A673 (cell line): ENCODE results near the gene PRKG1. TPM values are rescaled to one million over a fixed set of nuclear protein-coding genes. Genes with fewer than 3 reads are reported as not detected.

Source experiments
- BruUV-seq: library from RNA; stranded (reverse); fragments of 400-500 nt; replicated peaks from 2 replicates; lab custom pipeline; 2021; lab: Mats Ljungman, UMichigan
- CTCF ChIA-PET: fragments of 300-600 bp; sonication (Branson Sonifier 250); formaldehyde crosslinking; loops from one replicate; lab custom pipeline; 2022; ENCODE audit warnings: antibody characterized with exemption; lab: Charles Lee
- POLR2A ChIA-PET: fragments of 300-600 bp; sonication (Branson Sonifier 250); formaldehyde crosslinking; loops from one replicate; lab custom pipeline; 2022; ENCODE audit warnings: antibody characterized with exemption; ENCODE audit not compliant: low non-redundant PET; lab: Charles Lee
- DNase-seq: peaks from one replicate; pipeline ENCODE4 v3.0.0-alpha.2; 2015; ENCODE audit warnings: low spot score
- H3K27ac ChIP-seq: fragments of 200-600 bp; sonication (generic); 2 replicates; pipeline ENCODE4 v1.5.1; 2016; ENCODE audit warnings: mixed run types, low read depth, mild to moderate bottlenecking, mixed read lengths, antibody characterized with exemption, low read length; ENCODE audit not compliant: poor library complexity, severe bottlenecking
- H3K27me3 ChIP-seq: fragments of 200-600 bp; sonication (generic); replicated peaks from 2 replicates; pipeline ENCODE4 v1.6.1; 2017; ENCODE audit warnings: mixed run types, low read depth, mild to moderate bottlenecking, mixed read lengths, antibody characterized with exemption, low read length; ENCODE audit not compliant: insufficient read depth, poor library complexity
- H3K36me3 ChIP-seq: fragments of 200-600 bp; sonication (generic); 2 replicates; pipeline ENCODE4 v1.6.1; 2016; ENCODE audit warnings: mixed run types, mild to moderate bottlenecking, mixed read lengths, antibody characterized with exemption, low read length; ENCODE audit not compliant: insufficient read depth, poor library complexity, severe bottlenecking
- H3K4me1 ChIP-seq: fragments of 200-600 bp; sonication (generic); 2 replicates; pipeline ENCODE4 v1.6.1; 2017; ENCODE audit warnings: mixed run types, mild to moderate bottlenecking, mixed read lengths, antibody characterized with exemption, low read length; ENCODE audit not compliant: insufficient read depth, poor library complexity, severe bottlenecking
- H3K4me3 ChIP-seq: fragments of 200-600 bp; sonication (generic); 2 replicates; pipeline ENCODE4 v1.5.1; 2016; ENCODE audit warnings: low read depth, mixed run types, mild to moderate bottlenecking, mixed read lengths, low read length; ENCODE audit not compliant: poor library complexity, severe bottlenecking
- H3K9me3 ChIP-seq: fragments of 200-600 bp; sonication (generic); 2 replicates; pipeline ENCODE4 v1.6.1; 2016; ENCODE audit warnings: mixed run types, low read depth, mild to moderate bottlenecking, mixed read lengths, antibody characterized with exemption, low read length; ENCODE audit not compliant: poor library complexity, severe bottlenecking
- EZH2 ChIP-seq: fragments of 200-600 bp; sonication (generic); IDR thresholded peaks from 2 replicates; pipeline ENCODE4 v1.6.1; 2017; ENCODE audit warnings: borderline replicate concordance, low read depth, mild to moderate bottlenecking, mixed read lengths, antibody characterized with exemption, low read length; ENCODE audit not compliant: poor library complexity, severe bottlenecking
- intact Hi-C: fragments of 100-400 bp; cut with micrococcal nuclease; formaldehyde crosslinking; loops from one replicate; pipeline ENCODE4 v1.10.0; 2022; ENCODE audit not compliant: unreplicated experiment
- total RNA-seq: library from RNA; stranded (reverse); gene quantifications from 2 replicates; pipeline ENCODE4 v1.2.3, GENCODE V29; 2021
- TF ChIP-seq, protein P1 (sequence below): fragments of 300-800, 200-600 bp; sonication (generic); conservative IDR thresholded peaks from 2 replicates; pipeline ENCODE4 v1.5.1; 2017; ENCODE audit warnings: low read depth, mild to moderate bottlenecking, antibody characterized with exemption, low read length, moderate library complexity, mixed read lengths

The PRKG1 gene
- total RNA-seq, 1 experiment from 2014 or later, result 0.58 TPM

DNA sequence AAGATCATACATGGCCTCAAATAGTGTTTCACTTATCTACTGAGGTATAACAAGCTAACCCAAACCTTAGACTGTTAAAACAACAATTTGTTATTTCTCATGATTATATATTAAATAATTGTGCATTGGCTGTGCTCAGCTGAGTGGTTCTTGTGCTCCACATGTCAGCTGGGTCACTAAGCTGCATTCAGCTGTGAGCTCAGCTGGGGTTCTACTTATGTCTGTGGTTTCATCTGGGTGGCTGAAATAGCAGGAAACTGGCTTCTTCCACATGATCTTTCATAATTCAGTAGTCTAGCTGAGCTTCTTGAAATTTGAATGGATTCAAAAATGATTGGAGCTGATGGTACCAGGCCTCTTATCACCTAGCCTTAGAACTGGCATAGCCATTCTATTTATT lies 806.9 kb downstream of the PRKG1 start:
- Histone ChIP-seq H3K27ac (no peak overlapping the region), H3K27me3 (no peaks in the 10 kb centered on the region), H3K4me3 (no peak overlapping the region), H3K36me3 (no peaks in the 10 kb centered on the region), H3K9me3 (no peaks in the 10 kb centered on the region), H3K4me1 (no peaks in the 10 kb centered on the region)
- no peak for TF ChIP-seq EZH2
- no peak for DNase-seq
- CTCF ChIA-PET, result no interaction called here
- intact Hi-C loops, result no loop called here
- POLR2A ChIA-PET, result no interaction called here
- BruUV-seq, result no TSS peak

DNA sequence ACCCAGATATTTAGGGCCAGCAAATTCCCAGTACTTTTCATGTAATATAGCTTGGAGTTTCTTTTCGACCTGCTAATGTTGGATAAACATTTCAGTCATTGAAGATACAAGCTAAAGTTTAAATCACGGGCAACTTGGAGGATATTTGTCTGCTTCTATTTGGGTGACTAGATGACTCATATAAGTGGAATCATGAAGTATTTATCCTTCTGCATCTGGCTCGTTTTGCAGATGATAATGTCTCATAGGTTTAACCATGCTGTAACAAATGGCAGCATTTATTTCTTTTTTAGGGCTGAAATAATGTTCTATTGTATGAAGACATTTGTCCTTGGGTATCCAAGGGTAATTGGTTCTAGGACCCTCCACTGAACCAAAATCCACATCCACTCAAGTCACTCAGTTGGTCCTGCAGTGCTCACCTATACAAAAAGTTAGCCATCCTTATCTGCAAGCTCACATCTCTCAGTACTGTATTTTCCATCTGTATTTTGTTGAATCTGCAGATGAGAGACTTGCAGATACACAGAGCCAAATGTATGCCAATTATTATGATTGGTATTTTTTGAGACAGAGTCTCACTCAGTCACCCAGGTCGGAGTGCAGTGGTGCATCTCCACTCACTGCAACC lies 812.3 kb downstream of the PRKG1 start:
- Histone ChIP-seq H3K27ac (no peak overlapping the region), H3K4me3 (no peak overlapping the region), H3K4me1 (no peaks in the 10 kb centered on the region), H3K9me3 (no peaks in the 10 kb centered on the region), H3K27me3 (no peaks in the 10 kb centered on the region), H3K36me3 (no peaks in the 10 kb centered on the region)
- no TSS peak for BruUV-seq
- intact Hi-C loops, result no loop called here
- TF ChIP-seq, protein P1, sequence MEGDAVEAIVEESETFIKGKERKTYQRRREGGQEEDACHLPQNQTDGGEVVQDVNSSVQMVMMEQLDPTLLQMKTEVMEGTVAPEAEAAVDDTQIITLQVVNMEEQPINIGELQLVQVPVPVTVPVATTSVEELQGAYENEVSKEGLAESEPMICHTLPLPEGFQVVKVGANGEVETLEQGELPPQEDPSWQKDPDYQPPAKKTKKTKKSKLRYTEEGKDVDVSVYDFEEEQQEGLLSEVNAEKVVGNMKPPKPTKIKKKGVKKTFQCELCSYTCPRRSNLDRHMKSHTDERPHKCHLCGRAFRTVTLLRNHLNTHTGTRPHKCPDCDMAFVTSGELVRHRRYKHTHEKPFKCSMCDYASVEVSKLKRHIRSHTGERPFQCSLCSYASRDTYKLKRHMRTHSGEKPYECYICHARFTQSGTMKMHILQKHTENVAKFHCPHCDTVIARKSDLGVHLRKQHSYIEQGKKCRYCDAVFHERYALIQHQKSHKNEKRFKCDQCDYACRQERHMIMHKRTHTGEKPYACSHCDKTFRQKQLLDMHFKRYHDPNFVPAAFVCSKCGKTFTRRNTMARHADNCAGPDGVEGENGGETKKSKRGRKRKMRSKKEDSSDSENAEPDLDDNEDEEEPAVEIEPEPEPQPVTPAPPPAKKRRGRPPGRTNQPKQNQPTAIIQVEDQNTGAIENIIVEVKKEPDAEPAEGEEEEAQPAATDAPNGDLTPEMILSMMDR, result no peak
- TF ChIP-seq EZH2, result no peak
- CTCF ChIA-PET, result no interaction called here
- DNase-seq, result no peak
- POLR2A ChIA-PET, result no interaction called here

GRCh38 chr10:51888263-51888662 lies 814.0 kb downstream of the PRKG1 start:
- H3K36me3 ChIP-seq, result no peaks in the 10 kb centered on the region
- no peaks in the 10 kb centered on the region for H3K9me3 ChIP-seq
- intact Hi-C loops, result no loop called here
- H3K27ac ChIP-seq, result no peak overlapping the region
- DNase-seq, result no peak
- no TSS peak for BruUV-seq
- H3K27me3 ChIP-seq, result no peaks in the 10 kb centered on the region
- POLR2A ChIA-PET, result no interaction called here
- H3K4me1 ChIP-seq, result no peaks in the 10 kb centered on the region
- TF ChIP-seq, protein P1, result no peak
- no peak for TF ChIP-seq EZH2
- CTCF ChIA-PET, result no interaction called here
- no peak overlapping the region for H3K4me3 ChIP-seq

GRCh38 chr10:51892313-51892712 lies 818.0 kb downstream of the PRKG1 start:
- no TSS peak for BruUV-seq
- TF ChIP-seq, protein P1, result no peak
- TF ChIP-seq EZH2, result no peak
- Histone ChIP-seq H3K9me3 (no peaks in the 10 kb centered on the region), H3K4me3 (no peak overlapping the region), H3K36me3 (no peaks in the 10 kb centered on the region), H3K4me1 (no peaks in the 10 kb centered on the region), H3K27ac (no peak overlapping the region), H3K27me3 (no peaks in the 10 kb centered on the region)
- intact Hi-C loops, result no loop called here
- POLR2A ChIA-PET, result no interaction called here
- DNase-seq, result no peak
- CTCF ChIA-PET, result no interaction called here
